ENCODE data around the gene SCFD2. TPM values are rescaled to one million over a fixed set of nuclear protein-coding genes. Genes with fewer than 3 reads are reported as not detected.

Gene SCFD2
- total and polyA plus RNA-seq, 4 donors: 4.3 to 28.8 (median 7.4) TPM

DNA sequence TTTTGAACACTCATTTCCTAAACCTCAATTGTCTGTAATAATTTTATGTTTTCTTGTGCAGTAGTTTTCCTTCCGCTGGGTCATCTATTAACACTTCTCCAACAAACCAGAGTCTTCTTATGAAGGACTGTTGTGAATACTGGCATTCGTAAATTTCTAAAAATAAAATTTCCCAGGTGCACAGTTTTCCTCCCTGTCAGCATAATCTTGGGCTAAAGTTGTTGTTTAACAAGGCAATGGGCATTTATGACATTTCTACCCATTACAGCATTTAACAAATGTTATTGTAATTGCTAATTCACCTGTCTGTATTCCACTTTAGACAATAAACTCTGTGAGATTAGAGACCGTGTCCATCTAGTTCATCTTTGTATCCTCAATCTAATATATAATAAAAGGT is 1.2 kb downstream of the SCFD2 start:
- no peak for DNase-seq (ENCODE audit: low spot score)
- Histone ChIP-seq H3K27me3 (ENCODE audit: control insufficient read depth in 4 of 4, insufficient read depth in 4 of 4, low read length in 3 of 4) (no peaks in the 10 kb centered on the region), H3K27ac (ENCODE audit: low read depth in 1 of 2, low read length in 2 of 2) (no peak overlapping the region), H3K4me3 (ENCODE audit: low read depth in 1 of 3, low read length in 3 of 3) (peak overlapping the region; percentile 81 to 99 (median 85)), H3K36me3 (ENCODE audit: control insufficient read depth in 4 of 4, insufficient read depth in 3 of 4, low read depth in 1 of 4, low read length in 3 of 4) (no peaks in the 10 kb centered on the region), H3K9me3 (ENCODE audit: control insufficient read depth in 4 of 4, low read length in 3 of 4) (no peaks in the 10 kb centered on the region), H3K9ac (ENCODE audit: low read depth in 1 of 2, low read length in 2 of 2) (peak overlapping the region; percentile 24 to 27), H3K4me1 (ENCODE audit: control insufficient read depth in 4 of 4, insufficient read depth in 4 of 4, low read length in 3 of 4) (peaks cover 5 to 24% (median 18%) of the 10 kb centered on the region in 4 donors)
- TF ChIP-seq ZBTB33 (IDR thresholded peaks at IDR 0.05) (no peak), TAF1 (conservative IDR thresholded peaks at IDR 0.05) (no peak), JUND (IDR thresholded peaks at IDR 0.05) (no peak), REST (IDR thresholded peaks at IDR 0.05) (no peak), SP1 (IDR thresholded peaks at IDR 0.05) (no peak), FOXA2 (IDR thresholded peaks at IDR 0.05) (no peak), YY1 (IDR thresholded peaks at IDR 0.05) (no peak), RAD21 (IDR thresholded peaks at IDR 0.05) (no peak), ATF3 (IDR thresholded peaks at IDR 0.05) (no peak), EGR1 (IDR thresholded peaks at IDR 0.05; ENCODE audit: low read depth in 2 of 2) (no peak), HNF4G (IDR thresholded peaks at IDR 0.05) (no peak)
- TF ChIP-seq, protein P1, sequence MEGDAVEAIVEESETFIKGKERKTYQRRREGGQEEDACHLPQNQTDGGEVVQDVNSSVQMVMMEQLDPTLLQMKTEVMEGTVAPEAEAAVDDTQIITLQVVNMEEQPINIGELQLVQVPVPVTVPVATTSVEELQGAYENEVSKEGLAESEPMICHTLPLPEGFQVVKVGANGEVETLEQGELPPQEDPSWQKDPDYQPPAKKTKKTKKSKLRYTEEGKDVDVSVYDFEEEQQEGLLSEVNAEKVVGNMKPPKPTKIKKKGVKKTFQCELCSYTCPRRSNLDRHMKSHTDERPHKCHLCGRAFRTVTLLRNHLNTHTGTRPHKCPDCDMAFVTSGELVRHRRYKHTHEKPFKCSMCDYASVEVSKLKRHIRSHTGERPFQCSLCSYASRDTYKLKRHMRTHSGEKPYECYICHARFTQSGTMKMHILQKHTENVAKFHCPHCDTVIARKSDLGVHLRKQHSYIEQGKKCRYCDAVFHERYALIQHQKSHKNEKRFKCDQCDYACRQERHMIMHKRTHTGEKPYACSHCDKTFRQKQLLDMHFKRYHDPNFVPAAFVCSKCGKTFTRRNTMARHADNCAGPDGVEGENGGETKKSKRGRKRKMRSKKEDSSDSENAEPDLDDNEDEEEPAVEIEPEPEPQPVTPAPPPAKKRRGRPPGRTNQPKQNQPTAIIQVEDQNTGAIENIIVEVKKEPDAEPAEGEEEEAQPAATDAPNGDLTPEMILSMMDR (IDR thresholded peaks at IDR 0.05; ENCODE audit: low read depth, low read length, missing input control): no peak
- 40% methylated on average over 3 of the region's 3 CpGs for WGBS

GRCh38 chr4:53362093-53362492 is 3.8 kb downstream of the SCFD2 start:
- H3K4me1 ChIP-seq (ENCODE audit: control insufficient read depth in 4 of 4, insufficient read depth in 4 of 4, low read length in 3 of 4): peaks cover 5 to 24% (median 18%) of the 10 kb centered on the region in 4 donors
- TF ChIP-seq GABPA (IDR thresholded peaks at IDR 0.05 in 1 of 2, conservative IDR thresholded peaks at IDR 0.05 in 1 of 2) (no peak), HNF4G (IDR thresholded peaks at IDR 0.05) (no peak), EGR1 (IDR thresholded peaks at IDR 0.05; ENCODE audit: low read depth in 2 of 2) (no peak), REST (IDR thresholded peaks at IDR 0.05) (no peak), ZBTB33 (IDR thresholded peaks at IDR 0.05) (no peak), TAF1 (conservative IDR thresholded peaks at IDR 0.05) (no peak), YY1 (IDR thresholded peaks at IDR 0.05) (no peak), RAD21 (IDR thresholded peaks at IDR 0.05) (no peak), JUND (IDR thresholded peaks at IDR 0.05) (no peak), RXRA (IDR thresholded peaks at IDR 0.05) (no peak), SP1 (IDR thresholded peaks at IDR 0.05) (no peak), HNF4A (conservative IDR thresholded peaks at IDR 0.05) (no peak)

More at GRCh38 chr4:53362093-53362492, 3.8 kb downstream of the SCFD2 start:
- no peak overlapping the region for H3K4me3 ChIP-seq (ENCODE audit: low read depth in 1 of 3, low read length in 3 of 3)
- H3K9ac ChIP-seq (ENCODE audit: low read depth in 1 of 2, low read length in 2 of 2): no peak overlapping the region
- DNase-seq (ENCODE audit: low spot score): no peak
- H3K27me3 ChIP-seq (ENCODE audit: control insufficient read depth in 4 of 4, insufficient read depth in 4 of 4, low read length in 3 of 4): no peaks in the 10 kb centered on the region
- H3K9me3 ChIP-seq (ENCODE audit: control insufficient read depth in 4 of 4, low read length in 3 of 4): no peaks in the 10 kb centered on the region
- WGBS: 97% methylated on average over 1 of the region's 1 CpG
- H3K27ac ChIP-seq (ENCODE audit: low read depth in 1 of 2, low read length in 2 of 2): no peak overlapping the region
- H3K36me3 ChIP-seq (ENCODE audit: control insufficient read depth in 4 of 4, insufficient read depth in 3 of 4, low read depth in 1 of 4, low read length in 3 of 4): no peaks in the 10 kb centered on the region
